HEK293 (cell line): Measurements from ENCODE around the gene RSRC2.

Experiments used
- AEBP2 ChIP-seq: fragments of 450-650 bp; formaldehyde crosslinking; IDR thresholded peaks from 2 replicates; pipeline ENCODE4 v1.5.1; 2016; ENCODE audit warnings: missing biosample characterization, missing genetic modification characterization, borderline replicate concordance
- BCL11B ChIP-seq: fragments of 450-650 bp; formaldehyde crosslinking; IDR thresholded peaks from 2 replicates; pipeline ENCODE4 v1.5.1; 2016; ENCODE audit warnings: low read depth, missing biosample characterization, missing genetic modification characterization
- BCL6B ChIP-seq: fragments of 450-650 bp; formaldehyde crosslinking; IDR thresholded peaks from 2 replicates; pipeline ENCODE4 v1.5.1; 2017; ENCODE audit warnings: missing biosample characterization, missing genetic modification characterization
- OVOL3 ChIP-seq: fragments of 450-650 bp; formaldehyde crosslinking; IDR thresholded peaks from 2 replicates; pipeline ENCODE4 v1.5.1; 2016; ENCODE audit warnings: missing biosample characterization, missing genetic modification characterization
- PBX3 ChIP-seq: sonication (generic); formaldehyde crosslinking; IDR thresholded peaks from 2 replicates; pipeline ENCODE4 v1.8.1; 2022; ENCODE audit warnings: mild to moderate bottlenecking, moderate library complexity, missing genetic modification reagents
- PRDM1 ChIP-seq: fragments of 450-650 bp; formaldehyde crosslinking; IDR thresholded peaks from 2 replicates; pipeline ENCODE4; 2016; ENCODE audit warnings: missing biosample characterization, missing genetic modification characterization
- PRDM6 ChIP-seq: fragments of 450-650 bp; formaldehyde crosslinking; IDR thresholded peaks from 2 replicates; pipeline ENCODE4 v1.5.1; 2017; ENCODE audit warnings: missing biosample characterization, missing genetic modification characterization
- RBAK ChIP-seq: fragments of 450-650 bp; formaldehyde crosslinking; IDR thresholded peaks from 2 replicates; pipeline ENCODE4 v1.5.1; 2016; ENCODE audit warnings: missing biosample characterization, missing genetic modification characterization
- SP2 ChIP-seq: fragments of 450-650 bp; formaldehyde crosslinking; IDR thresholded peaks from 2 replicates; pipeline ENCODE4 v1.5.1; 2016; ENCODE audit warnings: missing biosample characterization, missing genetic modification characterization
- SP7 ChIP-seq: fragments of 450-650 bp; formaldehyde crosslinking; IDR thresholded peaks from 2 replicates; pipeline ENCODE4 v1.5.1; 2016; ENCODE audit warnings: missing biosample characterization, missing genetic modification characterization
- ZBTB48 ChIP-seq: fragments of 450-650 bp; formaldehyde crosslinking; IDR thresholded peaks from 2 replicates; pipeline ENCODE4 v1.5.1; 2016; ENCODE audit warnings: missing biosample characterization, missing genetic modification characterization
- ZFP3 ChIP-seq: fragments of 450-650 bp; formaldehyde crosslinking; IDR thresholded peaks from 2 replicates; pipeline ENCODE4 v1.5.1; 2016; ENCODE audit warnings: low read depth, missing biosample characterization, missing genetic modification characterization
- ZFP37 ChIP-seq: fragments of 450-650 bp; formaldehyde crosslinking; IDR thresholded peaks from 2 replicates; pipeline ENCODE4 v1.5.1; 2016; ENCODE audit warnings: missing biosample characterization, missing genetic modification characterization
- ZNF121 ChIP-seq: fragments of 450-650 bp; formaldehyde crosslinking; IDR thresholded peaks from 2 replicates; pipeline ENCODE4 v1.5.1; 2016; ENCODE audit warnings: missing biosample characterization, missing genetic modification characterization
- ZNF133 ChIP-seq: fragments of 450-650 bp; formaldehyde crosslinking; IDR thresholded peaks from 2 replicates; pipeline ENCODE4 v1.5.1; 2016; ENCODE audit warnings: missing biosample characterization, missing genetic modification characterization
- ZNF311 ChIP-seq: fragments of 450-650 bp; formaldehyde crosslinking; IDR thresholded peaks from 2 replicates; pipeline ENCODE4 v1.5.1; 2017; ENCODE audit warnings: missing biosample characterization, missing genetic modification characterization, borderline replicate concordance
- ZNF350 ChIP-seq: fragments of 450-650 bp; formaldehyde crosslinking; IDR thresholded peaks from 2 replicates; pipeline ENCODE4 v1.5.0; 2017; ENCODE audit warnings: missing biosample characterization, mild to moderate bottlenecking, missing genetic modification characterization
- ZNF513 ChIP-seq: fragments of 450-650 bp; IDR thresholded peaks from 2 replicates; pipeline ENCODE4 v1.5.1; 2018; ENCODE audit warnings: missing biosample characterization, missing genetic modification characterization
- ZNF514 ChIP-seq: fragments of 450-650 bp; formaldehyde crosslinking; IDR thresholded peaks from 2 replicates; pipeline ENCODE4 v1.5.1; 2016; ENCODE audit warnings: missing biosample characterization, missing genetic modification characterization
- ZNF560 ChIP-seq: fragments of 450-650 bp; formaldehyde crosslinking; IDR thresholded peaks from 2 replicates; pipeline ENCODE4 v1.5.1; 2017; ENCODE audit warnings: missing biosample characterization, missing genetic modification characterization, borderline replicate concordance
- ZNF596 ChIP-seq: fragments of 450-650 bp; IDR thresholded peaks from 2 replicates; pipeline ENCODE4 v1.5.0; 2018; ENCODE audit warnings: missing biosample characterization, mild to moderate bottlenecking, missing genetic modification characterization, moderate library complexity
- ZNF621 ChIP-seq: fragments of 450-650 bp; formaldehyde crosslinking; IDR thresholded peaks from 2 replicates; pipeline ENCODE4 v1.5.1; 2017; ENCODE audit warnings: missing biosample characterization, missing genetic modification characterization
- ZNF692 ChIP-seq: fragments of 450-650 bp; formaldehyde crosslinking; IDR thresholded peaks from 2 replicates; pipeline ENCODE4 v1.5.1; 2016; ENCODE audit warnings: missing biosample characterization, missing genetic modification characterization
- ZNF704 ChIP-seq: fragments of 450-650 bp; formaldehyde crosslinking; IDR thresholded peaks from 2 replicates; pipeline ENCODE4 v1.5.1; 2016; ENCODE audit warnings: missing biosample characterization, missing genetic modification characterization
- ZNF747 ChIP-seq: fragments of 450-650 bp; formaldehyde crosslinking; IDR thresholded peaks from 2 replicates; pipeline ENCODE4 v1.5.1; 2016; ENCODE audit warnings: missing biosample characterization, missing genetic modification characterization
- ZNF768 ChIP-seq: fragments of 450-650 bp; formaldehyde crosslinking; IDR thresholded peaks from 2 replicates; pipeline ENCODE4 v1.5.1; 2018; ENCODE audit warnings: missing biosample characterization, mild to moderate bottlenecking, missing genetic modification characterization
- ZNF843 ChIP-seq: fragments of 450-650 bp; formaldehyde crosslinking; IDR thresholded peaks from 2 replicates; pipeline ENCODE4 v1.5.1; 2016; ENCODE audit warnings: missing biosample characterization, missing genetic modification characterization
- ZSCAN5A ChIP-seq: fragments of 450-650 bp; formaldehyde crosslinking; IDR thresholded peaks from 2 replicates; pipeline ENCODE4 v1.5.1; 2016; ENCODE audit warnings: missing biosample characterization, missing genetic modification characterization

RSRC2 gene

GRCh38 chr12:122499991-122500684 is 26.6 kb downstream of the RSRC2 start (continued):
- TF ChIP-seq ZNF747 (tag by site-specific recombination) (no peak), SP2 (tag by site-specific recombination) (no peak), BCL6B (tag by site-specific recombination) (no peak), ZNF350 (tag by site-specific recombination) (no peak), OVOL3 (no peak), ZBTB48 (tag by site-specific recombination) (peak; percentile 87), ZNF133 (tag by site-specific recombination) (no peak), BCL11B (tag by site-specific recombination) (peak; percentile 79; the same call in 1 of the 2 replicates), ZNF621 (tag by site-specific recombination) (no peak), PRDM6 (tag by site-specific recombination) (0 out of 2 replicates have a peak, but pooled peaks have one; percentile 29), ZNF768 (tag by site-specific recombination) (no peak), ZFP37 (0 out of 2 replicates have a peak, but pooled peaks have one; percentile 19), ZNF560 (tag by site-specific recombination) (no peak), ZNF311 (tag by site-specific recombination) (no peak), ZSCAN5A (tag by site-specific recombination) (peak; percentile 19; the same call in 1 of the 2 replicates), ZFP3 (tag by site-specific recombination) (no peak), ZNF121 (tag by site-specific recombination) (peak; percentile 77), ZNF843 (tag by site-specific recombination) (no peak; the same call in 1 of the 2 replicates), ZNF514 (no peak), ZNF692 (tag by site-specific recombination) (peak; percentile 65), ZNF704 (no peak), ZNF513 (tag by site-specific recombination) (no peak), SP7 (tag by site-specific recombination) (peak; percentile 64; the same call in 1 of the 2 replicates), ZNF596 (tag by site-specific recombination) (no peak), RBAK (no peak), AEBP2 (tag by site-specific recombination) (no peak), PRDM1 (tag by site-specific recombination) (no peak), PBX3 (CRISPR knock-in tag) (0 out of 2 replicates have a peak, but pooled peaks have one; percentile 60)
